Duodenal mucosa (tissue), 2 donors: ENCODE results near the gene TANGO2.

Source experiments
- H3K27ac ChIP-seq: one replicate; pipeline ENCODE4 v1.7.0; 2013; ENCODE audit warnings: low read depth, low read length
- H3K27me3 ChIP-seq, 2 donors: one replicate each; pipeline ENCODE4 v1.7.0; 2013; ENCODE audit warnings: low read length in 2 of 2, control low read depth in 1 of 2; ENCODE audit not compliant: insufficient read depth in 2 of 2, control insufficient read depth in 1 of 2
- H3K36me3 ChIP-seq, 2 donors: one replicate each; pipeline ENCODE4 v1.7.0; 2013; ENCODE audit warnings: low read length in 2 of 2, control low read depth in 1 of 2; ENCODE audit not compliant: insufficient read depth in 2 of 2, control insufficient read depth in 1 of 2
- H3K4me1 ChIP-seq, 2 donors: one replicate each; pipeline ENCODE4 v1.7.0; 2013; ENCODE audit warnings: low read length in 2 of 2, control low read depth in 1 of 2; ENCODE audit not compliant: insufficient read depth in 2 of 2, control insufficient read depth in 1 of 2
- H3K4me3 ChIP-seq, 2 donors: one replicate each; pipeline ENCODE4 v1.7.0; 2013; ENCODE audit warnings: low read length in 2 of 2, low read depth in 1 of 2
- H3K9ac ChIP-seq, 2 donors: one replicate each; pipeline ENCODE4 v1.7.0; 2013; ENCODE audit warnings: low read length in 2 of 2, low read depth in 1 of 2
- H3K9me3 ChIP-seq, 2 donors: one replicate each; pipeline ENCODE4 v1.7.0; 2013; ENCODE audit warnings: low read length in 2 of 2, control low read depth in 1 of 2; ENCODE audit not compliant: control insufficient read depth in 1 of 2

TANGO2 gene

DNA sequence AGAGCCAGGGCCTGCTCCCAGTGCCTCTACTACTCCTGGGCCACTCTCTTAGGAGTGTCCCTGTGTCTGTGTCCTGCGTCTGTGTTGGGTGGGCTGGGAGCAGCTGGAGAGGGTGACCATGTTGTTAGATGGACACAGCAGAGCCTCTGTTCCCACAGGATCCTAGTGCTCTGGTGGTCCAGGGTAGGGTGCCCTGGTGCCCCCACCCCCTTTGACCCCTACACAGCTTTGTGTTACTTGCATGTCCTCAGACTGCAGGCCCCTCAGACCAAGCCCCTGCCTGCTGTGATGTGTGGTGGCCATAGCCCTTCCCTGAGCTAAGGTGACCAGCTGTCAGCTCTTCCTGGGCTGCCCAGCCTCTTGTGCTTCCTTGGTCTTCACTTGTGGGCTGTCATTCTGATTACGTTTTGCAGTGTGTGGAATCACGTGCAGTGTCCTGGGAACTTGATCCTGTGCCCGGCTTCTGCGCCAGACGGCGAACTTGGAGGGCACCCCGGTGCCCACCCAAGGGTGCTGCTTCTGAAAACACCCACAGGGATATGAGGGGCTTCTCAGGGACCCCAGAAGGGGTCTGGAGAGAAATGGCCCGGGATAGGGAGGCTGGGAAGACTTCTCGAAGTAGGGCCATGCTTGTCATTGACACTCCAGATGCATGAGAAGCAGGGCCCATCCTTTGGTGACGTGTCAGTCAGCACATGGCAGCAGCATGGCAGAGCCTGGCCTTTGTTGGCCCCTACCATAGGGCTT lies 1.5 kb downstream of the TANGO2 start:
- Histone ChIP-seq H3K9me3 (no peaks in the 10 kb centered on the region), H3K9ac (peak overlapping the region; percentile 90 to 95), H3K4me1 (peaks cover 14 to 24% of the 10 kb centered on the region in 2 donors), H3K4me3 (peak overlapping the region; percentile 95 to 98), H3K36me3 (peaks cover 0 to 9% of the 10 kb centered on the region in 2 donors), H3K27ac (peak overlapping the region; percentile 11), H3K27me3 (peaks cover 11 to 12% of the 10 kb centered on the region in 2 donors)

GRCh38 chr22:20022978-20023613 lies 2.2 kb downstream of the TANGO2 start:
- Histone ChIP-seq H3K4me1 (peaks cover 14 to 22% of the 10 kb centered on the region in 2 donors), H3K4me3 (no peak overlapping the region), H3K9ac (peak overlapping the region in 1 of 2 donors; percentile 95), H3K36me3 (peaks cover 0 to 9% of the 10 kb centered on the region in 2 donors), H3K27ac (no peak overlapping the region), H3K9me3 (no peaks in the 10 kb centered on the region), H3K27me3 (peaks cover 4 to 5% of the 10 kb centered on the region in 2 donors)

GRCh38 chr22:20024225-20024624 lies 3.3 kb downstream of the TANGO2 start:
- no peak overlapping the region for H3K9ac ChIP-seq
- no peak overlapping the region for H3K4me3 ChIP-seq
- no peak overlapping the region for H3K27ac ChIP-seq
- H3K4me1 ChIP-seq: peaks cover 14 to 25% of the 10 kb centered on the region in 2 donors
- H3K36me3 ChIP-seq: peaks cover 0 to 9% of the 10 kb centered on the region in 2 donors
- no peaks in the 10 kb centered on the region for H3K9me3 ChIP-seq
- no peaks in the 10 kb centered on the region for H3K27me3 ChIP-seq

- no peak overlapping the region for H3K9ac ChIP-seq
These were observed 3.9 kb downstream of the TANGO2 start for GRCh38 chr22:20024650-20025397.

GRCh38 chr22:20025401-20026203 lies 4.7 kb downstream of the TANGO2 start:
- Histone ChIP-seq H3K4me1 (peaks cover 14 to 19% of the 10 kb centered on the region in 2 donors), H3K27me3 (no peaks in the 10 kb centered on the region), H3K27ac (no peak overlapping the region), H3K9me3 (no peaks in the 10 kb centered on the region), H3K4me3 (no peak overlapping the region), H3K9ac (no peak overlapping the region), H3K36me3 (peaks cover 0 to 9% of the 10 kb centered on the region in 2 donors)

More at GRCh38 chr22:20024650-20025397, 3.9 kb downstream of the TANGO2 start:
- H3K27me3 ChIP-seq: no peaks in the 10 kb centered on the region
- H3K36me3 ChIP-seq: peaks cover 0 to 9% of the 10 kb centered on the region in 2 donors
- H3K27ac ChIP-seq: no peak overlapping the region
- H3K4me3 ChIP-seq: no peak overlapping the region
- H3K9me3 ChIP-seq: no peaks in the 10 kb centered on the region
- H3K4me1 ChIP-seq: peaks cover 14 to 25% of the 10 kb centered on the region in 2 donors

DNA sequence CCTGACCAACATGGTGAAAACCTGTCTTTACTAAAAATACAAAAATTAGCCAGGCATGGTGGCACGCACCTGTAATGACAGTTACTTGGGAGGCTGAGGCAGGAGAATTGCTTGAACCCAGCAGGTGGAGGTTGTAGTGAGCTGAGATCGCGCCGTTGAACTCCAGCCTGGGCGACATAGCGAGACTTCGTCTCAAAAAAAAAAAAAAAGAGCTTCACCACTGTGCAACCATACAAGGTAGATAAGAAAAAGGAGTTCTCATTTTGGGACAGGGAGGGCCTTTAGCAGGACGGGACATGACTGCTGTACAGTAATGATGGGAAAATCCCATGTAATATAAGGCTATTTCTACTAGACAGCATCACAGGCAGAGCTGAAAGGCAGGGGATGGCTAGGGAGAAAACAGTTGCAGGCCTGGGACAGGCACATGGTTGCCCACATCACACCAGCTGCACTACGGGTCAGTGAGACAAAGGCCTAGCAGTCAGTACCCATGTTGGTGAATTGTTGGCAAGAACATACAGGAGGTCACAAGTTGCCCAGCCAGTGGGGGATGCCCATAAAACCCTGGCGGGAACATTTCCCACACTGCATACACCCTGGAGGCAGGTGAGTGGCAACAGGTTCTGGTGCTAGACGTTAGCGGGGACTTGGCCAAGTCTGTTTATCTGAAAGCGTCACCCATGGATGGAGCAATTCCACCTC lies 5.4 kb downstream of the TANGO2 start:
- Histone ChIP-seq H3K27me3 (no peaks in the 10 kb centered on the region), H3K9me3 (no peaks in the 10 kb centered on the region), H3K36me3 (peaks cover 0 to 11% of the 10 kb centered on the region in 2 donors), H3K27ac (no peak overlapping the region), H3K4me3 (no peak overlapping the region), H3K9ac (no peak overlapping the region), H3K4me1 (peaks cover 14 to 18% of the 10 kb centered on the region in 2 donors)

GRCh38 chr22:20026996-20027601 lies 6.2 kb downstream of the TANGO2 start:
- Histone ChIP-seq H3K27ac (no peak overlapping the region), H3K9ac (no peak overlapping the region), H3K36me3 (peaks cover 0 to 18% of the 10 kb centered on the region in 2 donors), H3K4me1 (peaks cover 8 to 16% of the 10 kb centered on the region in 2 donors), H3K4me3 (no peak overlapping the region), H3K27me3 (no peaks in the 10 kb centered on the region), H3K9me3 (no peaks in the 10 kb centered on the region)

- Histone ChIP-seq H3K4me1 (peaks cover 0 to 14% of the 10 kb centered on the region in 2 donors), H3K27me3 (no peaks in the 10 kb centered on the region), H3K9ac (no peak overlapping the region), H3K36me3 (peaks cover 0 to 20% of the 10 kb centered on the region in 2 donors), H3K4me3 (no peak overlapping the region), H3K9me3 (no peaks in the 10 kb centered on the region), H3K27ac (no peak overlapping the region)
These were observed 7.3 kb downstream of the TANGO2 start for GRCh38 chr22:20027966-20028854.
